CD4-positive, alpha-beta memory T cell (primary cell): ENCODE results near the gene KRT33A. TPM values are rescaled to one million over a fixed set of nuclear protein-coding genes. Genes with fewer than 3 reads are reported as not detected.

Experiments
- CTCF ChIA-PET: fragments of 350-600 bp; sonication (Branson Sonifier 250); formaldehyde crosslinking; loops from one replicate; lab custom pipeline; 2021; ENCODE audit warnings: inconsistent platforms; ENCODE audit not compliant: partially characterized antibody; lab: Charles Lee
- POLR2A ChIA-PET: fragments of 350-600 bp; sonication (Branson Sonifier 250); formaldehyde crosslinking; loops from one replicate; lab custom pipeline; 2021; ENCODE audit not compliant: partially characterized antibody; lab: Charles Lee
- DNase-seq, 5 donors: peaks; one replicate each; pipeline versions ENCODE4 v3.0.0 to v3.0.0-alpha.2; 2020 to 2022; ENCODE audit warnings: mixed read lengths in 1 of 5
- H3K27ac ChIP-seq: one replicate; pipeline ENCODE4 v1.7.0; 2013; ENCODE audit warnings: low read depth, low read length
- H3K27me3 ChIP-seq: 2 replicates; pipeline ENCODE4 v1.7.0; 2013; ENCODE audit warnings: mild to moderate bottlenecking, low read length, moderate library complexity; ENCODE audit not compliant: insufficient read depth
- H3K36me3 ChIP-seq: 2 replicates; pipeline ENCODE4 v1.7.0; 2013; ENCODE audit warnings: mild to moderate bottlenecking, low read length, moderate library complexity; ENCODE audit not compliant: insufficient read depth
- H3K4me1 ChIP-seq: 2 replicates; pipeline ENCODE4 v1.7.0; 2013; ENCODE audit warnings: mild to moderate bottlenecking, low read length, moderate library complexity; ENCODE audit not compliant: insufficient read depth
- H3K4me3 ChIP-seq, 2 donors: one replicate each; pipeline ENCODE4 v1.7.0; 2013; ENCODE audit warnings: low read length in 2 of 2, mild to moderate bottlenecking in 1 of 2
- H3K9me3 ChIP-seq, 2 donors: one replicate each; pipeline ENCODE4 v1.7.0; 2013; ENCODE audit warnings: low read length in 2 of 2, control low read depth in 1 of 2; ENCODE audit not compliant: control insufficient read depth in 1 of 2
- H3K27ac Mint-ChIP-seq, 7 donors: one replicate each; pipeline ENCODE4 v1.8.0; 2020 to 2021; ENCODE audit warnings: mixed read lengths in 7 of 7, mild to moderate bottlenecking in 6 of 7, inconsistent platforms in 3 of 7, moderate library complexity in 3 of 7
- H3K27me3 Mint-ChIP-seq, 2 donors: one replicate each; pipeline ENCODE4 v1.8.0; 2020 to 2021; ENCODE audit warnings: mixed read lengths in 2 of 2
- H3K36me3 Mint-ChIP-seq, 2 donors: one replicate each; pipeline ENCODE4 v1.8.0; 2020 to 2021; ENCODE audit warnings: mixed read lengths in 2 of 2, inconsistent platforms in 1 of 2, mild to moderate bottlenecking in 1 of 2
- H3K4me1 Mint-ChIP-seq, 4 donors: one replicate each; pipeline ENCODE4 v1.8.0; 2020 to 2021; ENCODE audit warnings: mixed read lengths in 4 of 4, mild to moderate bottlenecking in 1 of 4
- H3K4me3 Mint-ChIP-seq, 8 donors: one replicate each; pipeline ENCODE4 v1.8.0; 2020 to 2021; ENCODE audit warnings: mixed read lengths in 8 of 8, mild to moderate bottlenecking in 7 of 8, moderate library complexity in 6 of 8, inconsistent platforms in 3 of 8
- H3K9me3 Mint-ChIP-seq, 8 donors: one replicate each; pipeline ENCODE4 v1.8.0; 2020 to 2021; ENCODE audit warnings: mixed read lengths in 8 of 8, mild to moderate bottlenecking in 5 of 8, inconsistent platforms in 3 of 8, moderate library complexity in 1 of 8
- intact Hi-C: fragments of 100-400 bp; cut with micrococcal nuclease; formaldehyde crosslinking; loops from one replicate; pipeline ENCODE4 v1.15.1; 2023
- polyA plus RNA-seq, 2 donors: library from polyadenylated mRNA; unstranded; fragments of 300-500 nt; fragmentation: Illumina TruSeq; gene quantifications; one replicate each; pipeline ENCODE4 v1.2.3, GENCODE V29; 2021
- total RNA-seq, 2 experiments: library from RNA; stranded (reverse); gene quantifications; one replicate each; pipeline ENCODE4 v1.2.3, GENCODE V29; 2021

The KRT33A gene
- total and polyA plus RNA-seq, 4 experiments from 2014 or later, result not detected

- peaks cover 76% of the 10 kb centered on the region for H3K4me1 ChIP-seq
- no peaks in the 10 kb centered on the region for H3K27me3 ChIP-seq
- H3K27ac ChIP-seq, result no peak overlapping the region
- CTCF ChIA-PET, result no interaction called here
- no peaks in the 10 kb centered on the region for H3K36me3 ChIP-seq
- no peaks in the 10 kb centered on the region for H3K9me3 ChIP-seq
- no peak overlapping the region for H3K4me3 ChIP-seq
- H3K36me3 Mint-ChIP-seq, result no peaks in the 10 kb centered on the region
- peaks cover 0 to 4% (median 0%) of the 10 kb centered on the region in 8 donors for H3K9me3 Mint-ChIP-seq
- intact Hi-C loops, result no loop called here
- no peaks in the 10 kb centered on the region for H3K27me3 Mint-ChIP-seq
- peak overlapping the region in 1 of 8 donors; percentile 46 for H3K4me3 Mint-ChIP-seq
- H3K4me1 Mint-ChIP-seq, result peaks cover 25 to 74% (median 50%) of the 10 kb centered on the region in 4 donors
- peak overlapping the region in 3 of 7 donors; percentile 65 to 84 (median 80) for H3K27ac Mint-ChIP-seq
- POLR2A ChIA-PET, result no interaction called here
- no peak for DNase-seq
Observed at GRCh38 chr17:41325611-41326010, 25.0 kb downstream of the KRT33A start.

DNA sequence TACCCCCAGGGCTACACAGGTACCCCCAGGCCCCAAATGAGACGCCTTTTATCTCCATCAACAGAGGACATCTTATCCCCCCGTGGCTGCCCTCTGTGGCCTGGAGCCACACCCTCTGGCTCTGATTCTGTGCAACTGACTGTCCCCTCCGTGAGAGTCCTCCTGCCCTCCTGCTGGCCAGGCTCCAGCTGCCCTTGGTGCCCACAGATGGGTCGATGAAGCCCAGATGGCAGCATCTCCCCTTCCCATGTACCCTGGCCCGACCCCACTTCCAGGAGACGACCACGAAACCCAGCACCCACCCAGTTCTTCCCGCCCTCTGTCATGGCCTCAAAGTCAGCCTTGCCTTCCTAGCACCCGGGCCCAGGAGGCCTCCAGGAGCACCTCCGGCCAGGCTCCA lies 25.5 kb downstream of the KRT33A start:
- Mint-ChIP-seq H3K4me1 (peaks cover 25 to 76% (median 52%) of the 10 kb centered on the region in 4 donors), H3K4me3 (peak overlapping the region in 1 of 8 donors; percentile 15), H3K27me3 (no peaks in the 10 kb centered on the region), H3K36me3 (no peaks in the 10 kb centered on the region), H3K9me3 (peaks cover 0 to 7% (median 0%) of the 10 kb centered on the region in 8 donors), H3K27ac (peak overlapping the region in 2 of 7 donors; percentile 52 to 83)
- H3K4me3 ChIP-seq, result no peak overlapping the region
- no peak overlapping the region for H3K27ac ChIP-seq
- H3K36me3 ChIP-seq, result no peaks in the 10 kb centered on the region
- no peaks in the 10 kb centered on the region for H3K27me3 ChIP-seq
- no peaks in the 10 kb centered on the region for H3K9me3 ChIP-seq
- peaks cover 76% of the 10 kb centered on the region for H3K4me1 ChIP-seq
- no peak for DNase-seq
- intact Hi-C loops, result no loop called here
- POLR2A ChIA-PET, result no interaction called here
- CTCF ChIA-PET, result no interaction called here

- H3K9me3 ChIP-seq, result no peaks in the 10 kb centered on the region
- H3K4me1 ChIP-seq, result peaks cover 74% of the 10 kb centered on the region
- CTCF ChIA-PET, result interaction anchor here (1.1 to 5.2 kb wide), 6 partner anchors 10 to 361 kb away, joined by 3 to 55 read pairs (median 25); partner anchors contain the start of gene KRTAP16-1
- POLR2A ChIA-PET, result interaction anchor here (0.6 to 6.7 kb wide), 3 partner anchors 15 to 18 kb away, joined by 3 to 59 read pairs (median 6); partner anchors contain the start of gene KRTAP16-1
- peak overlapping the region in 2 of 8 donors; percentile 35 to 46 for H3K4me3 Mint-ChIP-seq
- peaks cover 25 to 72% (median 52%) of the 10 kb centered on the region in 4 donors for H3K4me1 Mint-ChIP-seq
- no peaks in the 10 kb centered on the region for H3K27me3 Mint-ChIP-seq
- no peaks in the 10 kb centered on the region for H3K36me3 Mint-ChIP-seq
- intact Hi-C loops, result loop anchor here (5.0 kb wide), 4 partner anchors 173 to 522 kb away; partner anchors contain the start of gene KRTAP4-16
- H3K9me3 Mint-ChIP-seq, result peaks cover 0 to 14% (median 5%) of the 10 kb centered on the region in 8 donors
- H3K36me3 ChIP-seq, result no peaks in the 10 kb centered on the region
- no peak overlapping the region for H3K4me3 ChIP-seq
- peak overlapping the region; percentile 7 to 92 (median 77) for H3K27ac Mint-ChIP-seq
- no peak for DNase-seq
- H3K27me3 ChIP-seq, result no peaks in the 10 kb centered on the region
- no peak overlapping the region for H3K27ac ChIP-seq
Observed at GRCh38 chr17:41324180-41325075, 26.2 kb downstream of the KRT33A start.

GRCh38 chr17:41322903-41323895 lies 27.4 kb downstream of the KRT33A start:
- Histone ChIP-seq H3K4me1 (peaks cover 61% of the 10 kb centered on the region), H3K27me3 (no peaks in the 10 kb centered on the region), H3K4me3 (no peak overlapping the region), H3K9me3 (no peaks in the 10 kb centered on the region), H3K36me3 (no peaks in the 10 kb centered on the region), H3K27ac (no peak overlapping the region)
- peaks cover 2 to 3% of the 10 kb centered on the region in 2 donors for H3K36me3 Mint-ChIP-seq
- H3K4me3 Mint-ChIP-seq, result peak overlapping the region in 2 of 8 donors; percentile 26 to 38
- peak overlapping the region; percentile 85 to 92 (median 85) for H3K27ac Mint-ChIP-seq
- DNase-seq, result no peak
- intact Hi-C loops, result loop anchor here (2.0 to 5.0 kb wide), 8 partner anchors 16 to 521 kb away; partner anchors contain the start of gene KRTAP4-16
- no peaks in the 10 kb centered on the region for H3K27me3 Mint-ChIP-seq
- ChIA-PET CTCF (interaction anchor here (0.8 to 5.2 kb wide), 63 partner anchors 8 to 467 kb away, joined by 3 to 55 read pairs (median 4); partner anchors contain the start of genes KRT36, KRTAP16-1, KRTAP29-1 and KRTAP4-11), POLR2A (interaction anchor here (0.8 to 6.7 kb wide), 13 partner anchors 9 to 366 kb away, joined by 3 to 59 read pairs (median 4); partner anchors contain the start of gene KRTAP16-1)
- peaks cover 0 to 20% (median 6%) of the 10 kb centered on the region in 8 donors for H3K9me3 Mint-ChIP-seq
- peaks cover 25 to 63% (median 47%) of the 10 kb centered on the region in 4 donors for H3K4me1 Mint-ChIP-seq

DNA sequence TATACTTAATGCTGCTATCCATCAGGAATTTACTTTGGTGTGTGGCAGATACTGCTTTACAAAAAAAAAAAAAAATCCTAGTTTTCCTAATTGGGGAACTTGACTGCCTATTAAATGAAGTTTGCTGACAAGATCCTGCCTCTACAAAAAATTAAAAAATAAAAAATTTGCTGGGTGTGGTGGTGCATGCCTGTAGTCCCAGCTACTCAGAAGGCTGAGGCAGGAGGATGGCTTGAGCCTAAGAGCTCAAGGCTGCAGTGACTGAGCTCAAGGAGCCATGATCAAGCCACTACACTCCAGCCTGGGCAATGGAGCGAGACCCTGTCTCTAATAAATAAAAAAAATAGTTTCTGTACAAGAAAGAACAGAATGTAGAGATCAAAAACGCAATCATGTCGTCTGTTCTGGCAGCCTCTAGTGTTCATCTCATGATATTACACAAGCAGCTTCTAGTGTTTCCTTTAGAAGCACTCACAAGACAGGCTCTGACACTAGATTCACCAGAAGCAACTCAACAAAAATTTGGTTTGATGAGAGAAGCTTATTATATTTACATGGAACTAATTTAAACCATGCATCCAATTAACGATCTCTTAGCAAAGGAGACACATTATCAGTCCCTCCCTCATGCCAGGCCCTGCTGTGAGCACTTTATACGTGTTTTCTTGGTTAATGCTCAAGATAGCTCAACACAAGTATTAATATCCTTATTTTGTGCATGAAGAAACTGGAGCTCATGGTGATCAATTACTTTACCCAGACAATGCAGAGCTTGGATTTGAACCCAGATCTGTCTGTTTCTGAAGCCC lies 28.3 kb downstream of the KRT33A start:
- no peak overlapping the region for H3K27ac ChIP-seq
- peak; percentile 39 to 65 (median 61) for DNase-seq
- ChIA-PET CTCF (interaction anchor here (0.7 to 5.2 kb wide), 64 partner anchors 9 to 857 kb away, joined by 3 to 55 read pairs (median 4); partner anchors contain the start of genes KRT36, KRTAP16-1, KRTAP29-1 and KRTAP4-11), POLR2A (interaction anchor here (0.8 to 6.7 kb wide), 13 partner anchors 10 to 367 kb away, joined by 3 to 59 read pairs (median 4); partner anchors contain the start of gene KRTAP16-1)
- Mint-ChIP-seq H3K27me3 (no peaks in the 10 kb centered on the region), H3K36me3 (peaks cover 2 to 3% of the 10 kb centered on the region in 2 donors), H3K4me3 (peak overlapping the region in 1 of 8 donors; percentile 67), H3K27ac (peak overlapping the region; percentile 85 to 92 (median 85)), H3K9me3 (peaks cover 0 to 20% (median 6%) of the 10 kb centered on the region in 8 donors), H3K4me1 (peaks cover 23 to 58% (median 45%) of the 10 kb centered on the region in 4 donors)
- peaks cover 52% of the 10 kb centered on the region for H3K4me1 ChIP-seq
- H3K4me3 ChIP-seq, result no peak overlapping the region
- H3K27me3 ChIP-seq, result no peaks in the 10 kb centered on the region
- no peaks in the 10 kb centered on the region for H3K36me3 ChIP-seq
- intact Hi-C loops, result loop anchor here (2.0 to 5.0 kb wide), 8 partner anchors 17 to 520 kb away; partner anchors contain the start of gene KRTAP4-16
- H3K9me3 ChIP-seq, result no peaks in the 10 kb centered on the region
